ENCODE measurements around the gene HSPG2. TPM values are rescaled to one million over a fixed set of nuclear protein-coding genes. Genes with fewer than 3 reads are reported as not detected.

HSPG2 gene
- total and polyA plus RNA-seq, 2 of the 13 experiments (the other 11 are each of a cell fraction or from before 2014, with no cell fraction given) = 9.1 to 13.1 TPM

DNA sequence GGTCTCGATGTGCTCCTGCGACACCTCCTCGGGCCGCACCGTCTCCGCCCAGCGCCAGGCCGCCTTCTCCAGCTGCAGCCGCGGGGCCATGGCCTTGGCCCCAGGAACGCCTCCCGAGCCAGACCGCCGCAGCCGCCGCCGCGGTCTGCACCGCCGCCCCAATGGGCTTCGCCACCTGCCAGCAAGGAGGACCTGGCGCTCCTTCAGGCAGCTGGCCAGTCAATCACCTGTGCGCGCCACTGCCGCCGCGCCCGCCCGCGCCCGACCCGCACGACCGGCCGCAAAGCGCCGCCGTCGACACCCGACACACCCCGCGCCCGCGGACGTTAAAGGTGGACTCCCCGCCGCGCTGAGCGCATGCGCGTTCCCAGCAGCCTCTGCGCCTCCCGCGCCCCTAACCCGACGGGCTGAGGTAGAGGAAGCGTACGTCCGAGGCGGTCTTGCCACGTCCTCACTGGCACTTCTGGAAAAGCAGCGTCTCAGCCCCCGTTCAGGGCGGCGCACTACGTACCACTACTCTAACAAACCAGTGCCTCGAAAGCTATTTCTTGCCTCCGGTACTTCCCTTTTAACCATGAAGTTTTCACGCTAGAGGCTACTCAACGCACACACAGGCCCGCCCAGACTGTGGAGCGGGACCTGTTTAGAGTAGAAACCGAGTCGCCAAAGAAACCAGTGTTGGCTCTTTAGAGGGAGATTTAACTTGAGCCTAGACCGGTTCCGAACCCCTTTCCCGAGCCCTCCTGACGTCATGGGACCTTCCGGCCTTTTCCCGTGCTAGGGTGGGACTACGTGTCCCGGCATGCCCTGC is 154.0 kb downstream of the HSPG2 start, which contains the start of gene USP48 (continued):
- TF ChIP-seq, protein P1, sequence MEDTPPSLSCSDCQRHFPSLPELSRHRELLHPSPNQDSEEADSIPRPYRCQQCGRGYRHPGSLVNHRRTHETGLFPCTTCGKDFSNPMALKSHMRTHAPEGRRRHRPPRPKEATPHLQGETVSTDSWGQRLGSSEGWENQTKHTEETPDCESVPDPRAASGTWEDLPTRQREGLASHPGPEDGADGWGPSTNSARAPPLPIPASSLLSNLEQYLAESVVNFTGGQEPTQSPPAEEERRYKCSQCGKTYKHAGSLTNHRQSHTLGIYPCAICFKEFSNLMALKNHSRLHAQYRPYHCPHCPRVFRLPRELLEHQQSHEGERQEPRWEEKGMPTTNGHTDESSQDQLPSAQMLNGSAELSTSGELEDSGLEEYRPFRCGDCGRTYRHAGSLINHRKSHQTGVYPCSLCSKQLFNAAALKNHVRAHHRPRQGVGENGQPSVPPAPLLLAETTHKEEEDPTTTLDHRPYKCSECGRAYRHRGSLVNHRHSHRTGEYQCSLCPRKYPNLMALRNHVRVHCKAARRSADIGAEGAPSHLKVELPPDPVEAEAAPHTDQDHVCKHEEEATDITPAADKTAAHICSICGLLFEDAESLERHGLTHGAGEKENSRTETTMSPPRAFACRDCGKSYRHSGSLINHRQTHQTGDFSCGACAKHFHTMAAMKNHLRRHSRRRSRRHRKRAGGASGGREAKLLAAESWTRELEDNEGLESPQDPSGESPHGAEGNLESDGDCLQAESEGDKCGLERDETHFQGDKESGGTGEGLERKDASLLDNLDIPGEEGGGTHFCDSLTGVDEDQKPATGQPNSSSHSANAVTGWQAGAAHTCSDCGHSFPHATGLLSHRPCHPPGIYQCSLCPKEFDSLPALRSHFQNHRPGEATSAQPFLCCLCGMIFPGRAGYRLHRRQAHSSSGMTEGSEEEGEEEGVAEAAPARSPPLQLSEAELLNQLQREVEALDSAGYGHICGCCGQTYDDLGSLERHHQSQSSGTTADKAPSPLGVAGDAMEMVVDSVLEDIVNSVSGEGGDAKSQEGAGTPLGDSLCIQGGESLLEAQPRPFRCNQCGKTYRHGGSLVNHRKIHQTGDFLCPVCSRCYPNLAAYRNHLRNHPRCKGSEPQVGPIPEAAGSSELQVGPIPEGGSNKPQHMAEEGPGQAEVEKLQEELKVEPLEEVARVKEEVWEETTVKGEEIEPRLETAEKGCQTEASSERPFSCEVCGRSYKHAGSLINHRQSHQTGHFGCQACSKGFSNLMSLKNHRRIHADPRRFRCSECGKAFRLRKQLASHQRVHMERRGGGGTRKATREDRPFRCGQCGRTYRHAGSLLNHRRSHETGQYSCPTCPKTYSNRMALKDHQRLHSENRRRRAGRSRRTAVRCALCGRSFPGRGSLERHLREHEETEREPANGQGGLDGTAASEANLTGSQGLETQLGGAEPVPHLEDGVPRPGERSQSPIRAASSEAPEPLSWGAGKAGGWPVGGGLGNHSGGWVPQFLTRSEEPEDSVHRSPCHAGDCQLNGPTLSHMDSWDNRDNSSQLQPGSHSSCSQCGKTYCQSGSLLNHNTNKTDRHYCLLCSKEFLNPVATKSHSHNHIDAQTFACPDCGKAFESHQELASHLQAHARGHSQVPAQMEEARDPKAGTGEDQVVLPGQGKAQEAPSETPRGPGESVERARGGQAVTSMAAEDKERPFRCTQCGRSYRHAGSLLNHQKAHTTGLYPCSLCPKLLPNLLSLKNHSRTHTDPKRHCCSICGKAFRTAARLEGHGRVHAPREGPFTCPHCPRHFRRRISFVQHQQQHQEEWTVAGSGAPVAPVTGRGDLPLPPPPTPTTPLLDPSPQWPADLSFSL (CRISPR knock-in tag; IDR thresholded peaks at IDR 0.05) = no peak
- TF ChIP-seq, protein P2, sequence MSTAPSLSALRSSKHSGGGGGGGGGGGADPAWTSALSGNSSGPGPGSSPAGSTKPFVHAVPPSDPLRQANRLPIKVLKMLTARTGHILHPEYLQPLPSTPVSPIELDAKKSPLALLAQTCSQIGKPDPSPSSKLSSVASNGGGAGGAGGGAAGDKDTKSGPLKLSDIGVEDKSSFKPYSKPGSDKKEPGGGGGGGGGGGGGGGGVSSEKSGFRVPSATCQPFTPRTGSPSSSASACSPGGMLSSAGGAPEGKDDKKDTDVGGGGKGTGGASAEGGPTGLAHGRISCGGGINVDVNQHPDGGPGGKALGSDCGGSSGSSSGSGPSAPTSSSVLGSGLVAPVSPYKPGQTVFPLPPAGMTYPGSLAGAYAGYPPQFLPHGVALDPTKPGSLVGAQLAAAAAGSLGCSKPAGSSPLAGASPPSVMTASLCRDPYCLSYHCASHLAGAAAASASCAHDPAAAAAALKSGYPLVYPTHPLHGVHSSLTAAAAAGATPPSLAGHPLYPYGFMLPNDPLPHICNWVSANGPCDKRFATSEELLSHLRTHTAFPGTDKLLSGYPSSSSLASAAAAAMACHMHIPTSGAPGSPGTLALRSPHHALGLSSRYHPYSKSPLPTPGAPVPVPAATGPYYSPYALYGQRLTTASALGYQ (CRISPR knock-in tag; IDR thresholded peaks at IDR 0.05) = no peak; the same call in 1 of the 2 replicates
- TF ChIP-seq, protein P3, sequence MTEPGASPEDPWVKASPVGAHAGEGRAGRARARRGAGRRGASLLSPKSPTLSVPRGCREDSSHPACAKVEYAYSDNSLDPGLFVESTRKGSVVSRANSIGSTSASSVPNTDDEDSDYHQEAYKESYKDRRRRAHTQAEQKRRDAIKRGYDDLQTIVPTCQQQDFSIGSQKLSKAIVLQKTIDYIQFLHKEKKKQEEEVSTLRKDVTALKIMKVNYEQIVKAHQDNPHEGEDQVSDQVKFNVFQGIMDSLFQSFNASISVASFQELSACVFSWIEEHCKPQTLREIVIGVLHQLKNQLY (CRISPR knock-in tag; IDR thresholded peaks at IDR 0.05) = peak; percentile 60
- TF ChIP-seq FLYWCH1 (CRISPR knock-in tag; IDR thresholded peaks at IDR 0.05) (no peak), NFIC (IDR thresholded peaks at IDR 0.05; ENCODE audit: low read length) (no peak), THYN1 (CRISPR knock-in tag; IDR thresholded peaks at IDR 0.05; ENCODE audit: borderline replicate concordance, low read depth) (no peak), TAF15 (IDR thresholded peaks at IDR 0.05; ENCODE audit: low read depth, low read length, poor library complexity, severe bottlenecking) (no peak), ZSCAN12 (CRISPR knock-in tag; IDR thresholded peaks at IDR 0.05) (no peak; the same call in 1 of the 2 replicates), KMT2A (CRISPR knock-in tag; IDR thresholded peaks at IDR 0.05) (no peak), NCOA2 (CRISPR knock-in tag; IDR thresholded peaks at IDR 0.05) (no peak), POLR2A (IDR thresholded peaks at IDR 0.05; ENCODE audit: insufficient read depth in 1 of 2, low read depth in 2 of 2, low read length in 2 of 2) (peak; percentile 98 to 99), ZNF747 (CRISPR knock-in tag; IDR thresholded peaks at IDR 0.05; ENCODE audit: borderline replicate concordance) (peak; percentile 45; the same call in 1 of the 2 replicates), ZNF83 (CRISPR knock-in tag; IDR thresholded peaks at IDR 0.05; ENCODE audit: borderline replicate concordance) (no peak), ATF1 (CRISPR knock-in tag; IDR thresholded peaks at IDR 0.05) (peak; percentile 94), PRPF4 (IDR thresholded peaks at IDR 0.05; ENCODE audit: low read depth, low read length, poor library complexity, severe bottlenecking) (no peak), ZNF547 (CRISPR knock-in tag; IDR thresholded peaks at IDR 0.05) (peak; percentile 86), POLR2G (IDR thresholded peaks at IDR 0.05; ENCODE audit: low read depth, low read length) (peak; percentile 99)
- TF ChIP-seq, protein P4, sequence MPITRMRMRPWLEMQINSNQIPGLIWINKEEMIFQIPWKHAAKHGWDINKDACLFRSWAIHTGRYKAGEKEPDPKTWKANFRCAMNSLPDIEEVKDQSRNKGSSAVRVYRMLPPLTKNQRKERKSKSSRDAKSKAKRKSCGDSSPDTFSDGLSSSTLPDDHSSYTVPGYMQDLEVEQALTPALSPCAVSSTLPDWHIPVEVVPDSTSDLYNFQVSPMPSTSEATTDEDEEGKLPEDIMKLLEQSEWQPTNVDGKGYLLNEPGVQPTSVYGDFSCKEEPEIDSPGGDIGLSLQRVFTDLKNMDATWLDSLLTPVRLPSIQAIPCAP (CRISPR knock-in tag; IDR thresholded peaks at IDR 0.05; ENCODE audit: low read depth) = no peak
- TF ChIP-seq, protein P5, sequence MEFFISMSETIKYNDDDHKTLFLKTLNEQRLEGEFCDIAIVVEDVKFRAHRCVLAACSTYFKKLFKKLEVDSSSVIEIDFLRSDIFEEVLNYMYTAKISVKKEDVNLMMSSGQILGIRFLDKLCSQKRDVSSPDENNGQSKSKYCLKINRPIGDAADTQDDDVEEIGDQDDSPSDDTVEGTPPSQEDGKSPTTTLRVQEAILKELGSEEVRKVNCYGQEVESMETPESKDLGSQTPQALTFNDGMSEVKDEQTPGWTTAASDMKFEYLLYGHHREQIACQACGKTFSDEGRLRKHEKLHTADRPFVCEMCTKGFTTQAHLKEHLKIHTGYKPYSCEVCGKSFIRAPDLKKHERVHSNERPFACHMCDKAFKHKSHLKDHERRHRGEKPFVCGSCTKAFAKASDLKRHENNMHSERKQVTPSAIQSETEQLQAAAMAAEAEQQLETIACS (CRISPR knock-in tag; IDR thresholded peaks at IDR 0.05) = peak; percentile 84
